T47D (cell line): Measurements from ENCODE around the gene KRT23.

Source experiments
- DNase-seq, 2 experiments: peaks; one replicate each; pipeline versions ENCODE4 v3.0.0 to v3.0.0-alpha.2; 2011 to 2012; ENCODE audit warnings: low read depth in 1 of 2, low spot score in 1 of 2
- JUND ChIP-seq: IDR thresholded peaks from 2 replicates; pipeline ENCODE4 v1.6.1; 2012; ENCODE audit warnings: low read depth
- in situ Hi-C: cut with HindIII; loops from 2 replicates; pipeline ENCODE4 v1.10.0; 2016; ENCODE audit warnings: low sequenced_read_pairs, low pct_unique_long_range_greater_than_20kb

The KRT23 gene, protein sequence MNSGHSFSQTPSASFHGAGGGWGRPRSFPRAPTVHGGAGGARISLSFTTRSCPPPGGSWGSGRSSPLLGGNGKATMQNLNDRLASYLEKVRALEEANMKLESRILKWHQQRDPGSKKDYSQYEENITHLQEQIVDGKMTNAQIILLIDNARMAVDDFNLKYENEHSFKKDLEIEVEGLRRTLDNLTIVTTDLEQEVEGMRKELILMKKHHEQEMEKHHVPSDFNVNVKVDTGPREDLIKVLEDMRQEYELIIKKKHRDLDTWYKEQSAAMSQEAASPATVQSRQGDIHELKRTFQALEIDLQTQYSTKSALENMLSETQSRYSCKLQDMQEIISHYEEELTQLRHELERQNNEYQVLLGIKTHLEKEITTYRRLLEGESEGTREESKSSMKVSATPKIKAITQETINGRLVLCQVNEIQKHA

DNA sequence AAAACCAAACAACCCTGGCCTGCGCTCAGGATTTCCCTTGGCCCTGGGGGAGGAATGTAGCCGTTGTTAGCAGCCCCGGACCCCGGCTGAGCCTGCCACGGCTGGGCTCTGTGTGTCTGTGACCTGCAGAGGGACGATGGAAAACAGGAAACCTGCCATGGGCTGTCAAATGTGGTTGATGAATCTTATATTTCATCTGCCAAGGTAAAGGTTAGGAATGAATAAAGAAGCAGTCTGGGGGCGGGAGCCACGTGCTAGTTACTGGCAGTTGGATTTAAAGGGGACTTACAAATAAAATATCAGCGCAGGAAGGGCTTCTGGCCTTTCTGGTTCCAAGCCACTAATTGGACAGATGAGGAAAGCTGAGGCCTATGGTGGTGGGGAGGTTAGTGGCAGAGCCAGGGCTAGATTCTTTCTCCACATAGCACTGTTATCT, at the start of gene KRT23:
Gene KRT23 (minus strand): TSS at position 263 of the 436 bp plus-strand sequence. CDS start 1,043 bp downstream, outside the sequence.
- in situ Hi-C loops = no loop called here
- TF ChIP-seq JUND = peak; percentile 15; the same call in 1 of the 2 replicates
- DNase-seq = peak; percentile 24 to 94

DNA sequence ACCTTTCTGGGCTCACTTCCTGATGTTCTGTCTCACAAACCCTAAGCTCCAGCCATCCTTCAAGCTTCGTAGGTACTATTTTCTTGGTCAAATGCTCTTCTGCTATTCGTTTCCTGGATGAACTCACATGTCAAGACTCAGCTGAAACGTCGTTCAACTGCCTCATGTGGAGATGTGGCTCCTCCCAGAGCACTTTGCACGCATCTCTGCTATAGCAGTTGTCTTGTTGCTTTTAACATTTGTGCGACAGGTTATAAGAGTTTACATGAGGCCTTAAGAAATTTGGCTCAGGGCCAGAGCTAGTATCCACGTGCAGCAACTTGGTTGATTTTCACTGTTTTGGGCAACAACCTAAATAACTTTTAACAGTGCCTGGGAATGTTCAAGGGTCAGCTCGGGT, 49.5 kb upstream of the KRT23 start:
- in situ Hi-C loops = no loop called here
- DNase-seq = peak in 1 of 2 experiments; percentile 60
- no peak for TF ChIP-seq JUND

DNA sequence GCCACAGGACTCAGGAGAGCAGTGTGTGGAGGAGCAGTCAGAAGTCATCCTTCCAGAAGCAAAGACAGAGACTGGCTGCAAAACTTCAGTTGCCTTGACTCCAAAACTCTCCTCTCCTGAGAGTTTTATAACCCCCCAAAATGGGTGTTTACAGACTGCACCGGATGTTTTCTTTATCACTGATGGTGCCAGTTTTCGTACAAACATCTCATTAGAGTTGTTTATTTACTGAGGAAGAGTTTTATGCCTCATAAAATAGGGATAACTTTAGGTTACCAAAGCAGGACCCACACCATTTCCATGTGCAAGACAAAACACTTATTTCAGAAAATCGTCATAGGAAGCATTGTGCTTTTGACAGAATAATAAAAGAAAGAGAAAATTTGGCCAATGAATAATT, 46.8 kb upstream of the KRT23 start, which contains the start of gene KRT40:
Gene KRT40 (minus strand): TSS at position 101 of the 400 bp plus-strand sequence. CDS start 53 bp downstream, at position 48.
- in situ Hi-C loops = no loop called here
- no peak for DNase-seq
- no peak for TF ChIP-seq JUND

DNA sequence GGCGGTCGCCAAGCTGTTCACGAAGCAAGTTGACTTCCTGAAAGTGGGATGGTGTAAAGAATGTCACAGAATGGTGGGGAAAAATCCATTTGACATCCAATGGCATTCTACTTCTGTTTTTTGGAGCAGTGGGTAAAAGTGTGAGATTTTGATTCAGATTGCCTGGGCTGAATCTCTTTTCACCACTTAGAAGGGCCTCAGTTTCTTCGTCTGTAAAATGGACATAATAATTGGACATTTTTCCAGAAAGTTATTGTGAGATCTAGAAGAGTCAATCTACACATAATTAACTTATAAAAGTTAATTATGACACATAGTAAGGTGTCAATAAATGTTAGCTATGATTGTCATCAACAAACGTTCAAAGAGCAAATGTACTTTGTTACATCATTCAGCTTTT, 43.7 kb upstream of the KRT23 start:
- in situ Hi-C loops = no loop called here
- TF ChIP-seq JUND = no peak
- DNase-seq = no peak

DNA sequence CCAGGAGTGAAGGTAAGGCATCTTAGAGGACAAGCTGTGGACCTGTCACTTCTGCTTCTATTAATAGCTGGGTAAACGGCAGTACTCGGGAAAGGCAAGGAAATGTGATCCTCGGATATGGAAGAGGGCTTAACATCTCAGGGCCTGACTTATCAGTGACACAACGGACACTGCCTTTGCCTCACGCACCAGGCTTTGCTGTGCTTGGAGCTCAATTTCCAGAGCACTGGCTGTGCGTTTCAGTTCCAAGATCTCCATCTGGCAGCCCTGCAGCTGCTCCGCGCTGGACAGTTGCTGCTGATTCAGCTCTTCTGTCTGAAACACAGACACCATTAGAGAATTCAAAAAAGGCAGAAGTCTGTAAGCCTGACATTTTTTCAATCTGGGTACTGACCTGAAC, 43.1 kb upstream of the KRT23 start:
- TF ChIP-seq JUND = no peak
- no peak for DNase-seq
- in situ Hi-C loops = no loop called here

DNA sequence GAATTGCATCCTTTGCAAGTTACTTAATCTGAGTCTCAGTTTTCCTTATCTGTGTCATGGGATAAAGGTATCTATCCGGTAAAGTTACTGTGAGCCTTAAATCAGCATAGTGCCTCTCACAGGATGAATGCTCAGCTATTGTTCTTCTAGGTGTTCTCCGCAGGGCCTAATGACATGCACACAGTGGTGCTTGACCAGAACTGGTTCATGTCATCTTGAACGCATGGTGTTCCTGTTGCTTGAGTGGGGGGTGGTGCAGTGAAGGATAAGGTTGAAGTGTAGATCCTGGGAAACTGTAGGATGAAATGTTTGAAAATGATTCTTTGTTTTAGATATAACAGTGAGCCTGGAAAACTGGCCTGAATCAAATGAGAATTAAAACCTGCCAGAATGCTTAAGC, 42.7 kb upstream of the KRT23 start:
- no peak for TF ChIP-seq JUND
- in situ Hi-C loops = no loop called here
- DNase-seq = no peak

DNA sequence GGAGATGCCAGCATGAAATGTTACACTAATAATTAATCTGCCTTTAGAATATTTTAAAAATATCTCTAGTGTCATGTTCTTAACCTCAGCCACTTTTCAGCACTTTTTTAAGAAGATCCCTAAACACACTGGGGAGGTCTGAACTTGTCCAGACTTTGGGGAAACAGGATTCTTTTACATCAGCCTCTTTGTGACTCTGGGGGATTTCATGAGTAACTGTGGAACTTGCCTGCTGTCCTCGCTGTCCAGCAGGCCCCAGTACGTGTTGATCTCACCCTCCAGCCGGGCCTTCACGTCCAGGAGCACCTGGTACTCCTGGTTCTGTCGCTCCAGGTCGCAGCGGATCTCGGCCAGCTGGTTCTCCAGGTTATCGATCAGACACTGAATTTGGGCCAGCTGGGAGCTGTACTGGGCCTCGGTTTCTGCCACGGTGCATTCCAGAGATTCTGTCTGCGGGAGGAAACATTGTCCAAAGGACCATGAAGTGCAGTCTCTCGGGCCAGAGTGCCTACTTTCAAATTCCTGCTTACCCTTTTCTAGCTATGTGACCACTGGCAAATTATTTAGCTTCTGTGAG, 41.2 kb upstream of the KRT23 start:
- in situ Hi-C loops = no loop called here
- DNase-seq = no peak
- no peak for TF ChIP-seq JUND

DNA sequence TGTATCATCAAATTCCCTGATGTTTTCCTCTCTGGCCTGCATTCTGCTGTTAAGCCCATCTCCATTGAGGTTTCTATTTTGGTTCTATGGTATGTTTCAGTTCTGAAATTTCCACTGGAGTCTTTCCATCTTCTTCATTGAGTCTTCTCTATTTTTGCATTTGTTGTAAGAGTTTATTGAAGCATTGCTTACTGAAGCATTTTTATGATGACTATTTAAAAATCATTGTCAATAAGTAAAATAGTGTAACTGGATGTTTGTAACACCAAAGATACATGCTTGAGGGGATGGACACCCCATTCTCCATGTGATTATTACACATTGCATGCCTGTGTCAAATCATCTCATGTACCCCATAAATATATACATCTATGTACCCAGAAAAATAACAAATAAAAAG, 38.1 kb upstream of the KRT23 start:
- TF ChIP-seq JUND = no peak
- no peak for DNase-seq
- in situ Hi-C loops = no loop called here

DNA sequence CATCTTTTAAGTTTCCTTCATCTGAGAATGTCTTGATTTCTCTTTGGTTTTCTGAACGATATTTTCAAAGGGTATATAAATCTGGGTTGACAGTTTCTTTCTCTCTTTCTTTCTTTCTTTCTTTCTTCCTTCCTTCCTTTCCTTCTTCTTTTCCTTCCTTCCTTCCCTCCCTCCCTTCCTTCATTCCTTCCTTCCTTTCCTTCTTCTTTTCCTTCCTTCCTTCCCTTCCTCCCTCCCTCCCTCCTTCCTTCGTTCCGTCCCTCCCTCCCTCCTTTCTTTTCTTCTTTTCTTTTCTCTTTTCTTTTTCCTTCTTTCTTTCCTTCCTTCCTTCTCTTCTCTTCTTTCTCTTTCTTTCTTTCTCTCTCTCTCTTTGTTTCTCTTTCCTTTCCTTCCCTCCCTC, 36.9 kb upstream of the KRT23 start:
- in situ Hi-C loops = no loop called here
- TF ChIP-seq JUND = no peak

DNA sequence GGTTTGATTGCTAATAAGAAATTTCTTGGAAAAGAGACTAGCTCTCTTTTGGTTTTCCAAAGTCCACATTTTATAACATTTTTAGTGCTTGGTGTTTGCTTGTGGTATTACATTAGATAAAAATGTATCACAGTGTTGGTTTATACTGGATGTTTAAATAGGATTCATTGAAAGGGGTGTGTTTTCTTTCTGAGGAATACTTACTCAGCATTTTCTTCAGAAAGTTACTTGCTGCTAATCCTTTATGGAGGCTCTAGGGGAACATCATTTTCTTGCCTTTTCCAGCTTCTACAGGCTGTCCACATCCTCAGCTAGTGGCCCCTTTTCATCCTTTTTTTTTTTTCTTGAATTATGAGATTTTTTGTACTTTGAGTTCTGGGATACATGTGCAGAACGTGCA, 30.1 kb upstream of the KRT23 start:
- in situ Hi-C loops = no loop called here
- no peak for DNase-seq
- no peak for TF ChIP-seq JUND

More for the DNA sequence above, 36.9 kb upstream of the KRT23 start:
- DNase-seq = no peak

DNA sequence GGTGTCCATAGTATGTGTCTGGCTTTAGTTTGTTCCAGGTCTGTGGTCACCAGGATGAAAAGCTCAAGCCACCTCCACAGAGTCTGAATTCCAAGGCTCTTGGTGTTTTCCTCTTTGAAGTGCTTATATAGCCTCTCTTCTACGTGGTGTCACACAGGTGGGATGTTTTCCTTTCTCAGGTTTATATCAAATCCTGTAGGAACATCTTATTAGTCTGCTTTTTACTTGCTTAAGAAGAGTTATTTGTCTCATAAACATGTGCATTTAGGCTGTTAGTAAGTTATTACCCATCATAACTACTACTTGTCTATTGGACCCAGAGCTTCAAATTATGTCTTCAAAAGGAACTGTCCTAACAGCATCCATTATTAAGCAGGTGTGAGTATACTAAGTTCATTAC, 29.4 kb upstream of the KRT23 start, which contains the start of gene KRT39:
Gene KRT39 (minus strand): TSS at position 101 of the 400 bp plus-strand sequence. CDS start 92 bp downstream, at position 9.
- TF ChIP-seq JUND = no peak
- in situ Hi-C loops = no loop called here
- no peak for DNase-seq

DNA sequence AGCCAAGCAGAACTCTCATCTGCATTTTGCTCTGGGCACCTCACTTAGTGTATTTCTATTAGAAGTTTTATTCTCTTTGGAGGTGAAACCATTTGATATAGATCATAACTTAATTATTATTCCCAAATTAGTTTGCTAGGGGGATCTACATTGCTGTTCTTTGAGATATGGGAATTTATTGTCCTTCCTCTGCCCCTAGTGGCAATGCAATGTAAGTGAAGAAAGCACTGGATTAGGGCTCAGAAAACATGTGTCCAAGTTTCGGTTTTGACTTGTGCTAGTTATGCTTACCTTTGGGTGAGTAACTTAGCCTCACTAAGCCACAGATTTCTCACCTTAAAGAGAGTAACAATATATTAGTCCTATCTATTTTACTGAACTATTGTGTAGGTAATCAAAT, 26.4 kb upstream of the KRT23 start:
- TF ChIP-seq JUND = no peak
- DNase-seq = peak in 1 of 2 experiments; percentile 73
- in situ Hi-C loops = no loop called here

DNA sequence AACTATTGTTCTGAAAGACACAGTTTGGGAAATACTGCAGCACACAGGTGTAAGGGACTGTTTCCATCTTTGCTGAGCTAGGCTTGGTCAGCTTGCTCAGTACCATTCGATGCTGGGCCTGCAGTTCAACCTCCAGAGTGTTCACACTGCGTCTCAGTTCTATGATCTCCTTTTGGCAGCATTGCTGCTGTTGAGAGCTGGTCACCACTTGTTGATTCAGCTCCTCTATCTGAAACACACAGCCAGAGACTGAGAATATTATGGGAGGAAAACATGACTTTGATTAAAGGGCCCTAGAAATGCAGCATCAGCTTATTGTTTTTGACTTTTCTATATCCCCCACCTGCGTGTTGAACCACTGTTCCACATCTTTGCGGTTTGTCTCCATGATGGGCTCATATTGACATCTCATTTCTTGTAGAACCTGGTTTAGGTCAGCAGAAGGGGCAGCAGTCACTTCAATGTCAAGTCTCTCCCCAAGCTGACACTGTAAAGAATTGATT, 24.7 kb upstream of the KRT23 start:
- in situ Hi-C loops = no loop called here
- TF ChIP-seq JUND = no peak
- DNase-seq = no peak

DNA sequence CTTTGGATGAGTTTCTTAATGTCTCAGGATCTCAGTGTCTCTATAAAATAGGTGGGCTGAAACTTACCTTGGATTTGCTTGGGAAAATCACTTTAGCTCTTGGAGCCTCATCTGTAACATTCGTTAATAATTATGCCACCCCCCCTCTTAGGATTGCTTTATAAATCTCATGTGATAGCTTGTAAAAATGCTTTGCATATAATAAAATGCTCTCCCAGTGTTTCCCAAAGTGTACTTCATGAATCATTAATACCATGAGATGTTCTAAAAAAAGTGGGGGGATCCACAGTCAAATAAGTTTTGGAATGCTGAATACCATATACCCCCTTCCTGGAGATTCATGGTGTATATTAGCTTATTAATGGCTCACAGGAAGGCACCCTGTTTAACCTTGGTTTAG, 24.1 kb upstream of the KRT23 start:
- in situ Hi-C loops = no loop called here
- TF ChIP-seq JUND = no peak
- no peak for DNase-seq
